Left colon (tissue), 2 donors: ENCODE data around the gene AFAP1. TPM values are rescaled to one million over a fixed set of nuclear protein-coding genes. Genes with fewer than 3 reads are reported as not detected.
A peak's percentile ranks its signal among the peaks of the same experiment; 100 is the strongest.

ENCODE experiments used
- ATAC-seq: fragments of 200-7000 bp; cut with Tn5 transposase; one replicate; pipeline ENCODE4 v1.9.1; 2020; ENCODE audit warnings: mild to moderate bottlenecking, moderate library complexity
- DNase-seq, 2 donors: peaks; one replicate each; pipeline ENCODE4 v3.0.0-alpha.2; 2020
- intact Hi-C, 2 donors: fragments of 100-400 bp; cut with DNase I in 1 of 2; cut with micrococcal nuclease in 1 of 2; formaldehyde crosslinking; loops; one replicate each; pipeline versions ENCODE4 v1.11.2 to v1.14.0; 2022; cut with DNase I, micrococcal nuclease
- total RNA-seq, 2 donors: library from RNA; stranded (reverse); fragmentation: NEBNext Ultra II Directional; extraction: Animal tissue kit (Norgen Biotek cat#: 25700); gene quantifications; one replicate each; pipeline ENCODE4 v1.2.1, GENCODE V29; 2021
- donor health status: DM: no; HTN: no; CAD: no.
- donor health status: DM: yes; HTN: yes; CAD: no.

Gene AFAP1
- total RNA-seq, 2 donors from 2014 or later = 41.2 to 46.2 TPM

DNA sequence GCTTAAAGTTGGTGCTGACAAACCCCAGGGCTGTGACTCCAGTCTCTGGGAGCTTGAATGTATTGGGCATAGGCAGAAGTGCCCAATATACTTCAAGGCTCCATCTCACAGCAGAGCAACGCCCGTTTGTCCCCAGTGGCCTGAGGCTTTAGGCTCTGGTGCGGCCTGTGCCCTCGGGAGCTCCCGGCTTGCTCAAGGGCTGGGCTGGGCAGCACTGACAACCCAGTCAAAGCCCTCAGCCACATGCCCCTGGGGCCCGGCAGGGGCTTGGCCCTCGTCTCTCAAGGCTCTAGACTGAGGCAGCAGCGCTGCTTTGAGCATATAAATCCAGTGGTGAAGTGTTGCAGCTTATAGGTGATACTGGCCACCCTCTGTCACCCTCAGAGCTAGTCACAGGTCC lies 203.7 kb downstream of the AFAP1 start:
- DNase-seq (no peak), ATAC-seq (no peak)
- intact Hi-C loops = no loop called here

DNA sequence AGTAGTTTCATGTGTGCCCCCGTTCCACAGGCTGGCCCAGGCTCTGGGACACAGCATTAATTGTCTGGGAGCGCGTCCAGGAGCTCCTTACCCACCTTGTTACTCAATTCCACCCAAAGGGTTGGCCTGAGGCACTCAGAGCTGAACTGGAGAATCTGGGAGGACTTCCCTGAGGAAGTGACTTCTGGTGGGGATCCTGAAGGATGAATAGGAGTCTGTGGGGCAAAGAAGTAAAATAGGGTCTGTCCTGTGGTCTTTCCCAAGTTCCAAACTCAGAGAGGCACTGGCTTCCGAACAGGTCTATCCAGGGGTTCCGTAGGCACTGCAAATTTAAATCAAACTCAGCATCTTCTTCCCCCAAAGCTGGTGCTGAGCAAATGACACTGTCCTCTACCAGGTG lies 204.3 kb downstream of the AFAP1 start:
- intact Hi-C loops = no loop called here
- no peak for ATAC-seq
- DNase-seq = no peak

DNA sequence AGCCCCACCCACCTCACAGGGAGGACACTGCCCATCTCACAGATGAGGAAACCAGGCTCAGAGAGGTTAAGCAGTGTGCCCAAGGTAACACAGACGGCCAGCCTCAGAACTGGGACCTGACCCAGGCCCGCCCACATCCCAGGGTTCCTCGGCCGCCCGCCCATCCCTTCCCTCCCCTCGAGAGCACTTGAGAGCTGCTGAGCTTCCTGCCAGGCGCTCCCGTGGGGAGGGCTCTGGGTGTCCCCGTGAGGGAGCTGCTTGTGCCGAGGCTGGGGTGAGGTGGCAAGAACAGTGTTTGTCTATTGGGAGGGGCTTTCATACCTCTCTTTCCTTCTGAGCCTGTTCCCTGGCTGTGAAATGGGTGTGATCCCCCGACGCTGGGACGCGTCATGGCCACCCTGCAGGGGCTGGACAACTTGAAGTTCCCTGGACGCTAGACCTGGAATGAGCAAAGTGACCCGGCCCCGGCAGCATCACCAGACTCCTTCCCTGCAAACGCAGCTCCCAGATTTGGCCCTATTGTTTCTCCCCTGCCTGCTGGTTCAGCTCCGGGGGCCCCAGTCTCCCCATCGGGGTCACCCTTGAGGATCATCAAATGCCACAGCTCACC lies 204.9 kb downstream of the AFAP1 start:
- ATAC-seq (peak; percentile 38), DNase-seq (no peak)
- intact Hi-C loops = no loop called here

DNA sequence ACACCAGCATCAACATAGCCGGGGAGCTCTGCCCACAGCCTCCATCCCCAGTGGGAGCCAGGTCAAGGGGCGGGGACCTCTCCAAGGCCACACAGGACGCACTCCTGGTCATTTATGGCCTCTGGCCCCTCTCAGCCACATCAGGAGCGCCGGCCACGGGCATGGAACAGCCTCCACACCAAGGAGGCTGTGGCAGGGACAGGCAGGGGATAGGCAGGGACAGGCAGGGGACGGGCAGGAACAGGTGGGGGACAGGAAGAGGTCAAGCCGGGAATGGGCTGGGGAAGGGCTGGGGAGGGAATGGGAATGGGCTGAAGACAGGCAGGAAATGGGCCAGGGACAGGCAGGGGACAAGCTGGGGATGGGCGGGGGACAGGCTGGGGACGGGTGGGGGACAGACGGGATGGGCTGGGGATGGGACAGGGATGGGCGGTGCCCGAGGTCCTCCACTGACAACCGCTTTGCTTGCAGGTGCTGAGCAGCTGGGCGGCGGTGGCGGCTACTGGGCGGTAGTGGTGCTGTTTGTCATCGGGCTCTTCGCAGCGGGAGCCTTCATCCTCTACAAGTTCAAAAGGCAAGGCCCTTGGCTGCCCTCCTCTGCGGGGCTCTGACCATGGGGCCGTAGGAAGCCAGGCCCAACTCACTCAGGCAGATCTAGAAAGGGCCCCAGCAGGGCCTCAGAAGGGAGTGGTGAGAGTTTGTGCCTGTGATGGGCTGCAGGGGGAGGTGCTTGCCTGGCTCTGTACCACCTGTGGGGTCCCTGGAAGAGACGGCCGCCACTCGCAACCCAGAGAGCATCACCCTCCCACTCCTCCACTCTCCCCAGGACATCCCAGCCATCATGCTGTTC lies 205.6 kb downstream of the AFAP1 start:
- intact Hi-C loops = no loop called here
- ATAC-seq = no peak
- DNase-seq = no peak

DNA sequence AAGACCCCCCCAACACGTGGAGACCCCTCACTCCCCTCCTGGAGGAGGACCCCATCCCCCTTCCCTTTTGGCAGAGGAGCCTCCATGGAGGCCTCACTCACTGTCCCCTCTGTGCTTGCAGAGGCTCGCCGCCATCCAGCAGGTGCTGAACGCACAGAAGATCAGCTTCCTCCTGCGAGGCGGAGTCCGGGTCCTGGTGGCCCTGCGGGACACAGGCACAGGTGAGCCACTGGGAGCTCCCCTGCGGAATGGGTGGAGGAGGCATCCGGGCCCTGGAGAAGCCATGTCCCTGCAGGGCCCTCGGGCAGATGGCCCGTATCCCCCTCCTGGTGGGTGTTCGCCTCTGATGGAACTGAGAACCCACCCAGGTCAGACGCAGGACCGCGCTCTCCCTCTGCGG lies 206.5 kb downstream of the AFAP1 start:
- ATAC-seq (no peak), DNase-seq (no peak)
- intact Hi-C loops = no loop called here

DNA sequence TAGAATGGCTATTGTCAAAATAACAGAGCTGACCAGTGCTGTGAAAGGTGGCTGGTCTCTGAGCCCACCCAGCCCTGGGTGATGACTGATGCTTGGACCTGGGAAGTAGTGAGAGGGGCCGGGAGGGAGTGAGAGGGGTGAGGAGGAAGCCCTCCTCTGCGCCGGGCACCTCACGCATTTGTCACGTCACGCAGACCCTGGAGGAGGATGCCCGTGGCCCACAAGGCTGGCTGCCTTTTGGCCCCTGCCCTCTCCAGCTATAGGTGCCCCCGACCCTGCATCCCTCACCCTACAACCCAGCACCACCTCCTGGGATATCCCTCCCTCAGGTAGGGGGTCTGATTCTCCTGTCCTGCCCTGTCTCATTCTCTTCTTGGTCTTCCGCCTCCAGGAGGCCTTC lies 207.4 kb downstream of the AFAP1 start:
- no peak for DNase-seq
- intact Hi-C loops = no loop called here
- no peak for ATAC-seq

DNA sequence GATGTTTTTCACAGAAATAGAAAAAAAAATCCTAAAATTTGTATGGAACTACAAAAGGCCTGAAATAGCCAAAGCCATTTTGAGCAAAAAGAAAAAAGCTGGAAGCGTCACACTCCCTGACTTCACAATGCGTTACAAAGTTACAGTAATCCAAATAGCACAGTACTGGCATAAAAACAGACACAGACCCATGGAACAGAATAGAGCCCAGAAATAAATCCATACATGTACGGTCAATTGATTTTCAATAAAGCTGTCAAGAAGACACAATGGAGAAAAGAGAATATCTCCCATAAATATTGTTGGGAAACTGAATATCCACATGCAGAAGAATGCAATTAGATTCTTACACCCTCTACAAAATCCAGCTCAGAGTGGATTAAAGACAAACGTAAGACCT lies 208.2 kb downstream of the AFAP1 start:
- DNase-seq (no peak), ATAC-seq (no peak)
- intact Hi-C loops = no loop called here

DNA sequence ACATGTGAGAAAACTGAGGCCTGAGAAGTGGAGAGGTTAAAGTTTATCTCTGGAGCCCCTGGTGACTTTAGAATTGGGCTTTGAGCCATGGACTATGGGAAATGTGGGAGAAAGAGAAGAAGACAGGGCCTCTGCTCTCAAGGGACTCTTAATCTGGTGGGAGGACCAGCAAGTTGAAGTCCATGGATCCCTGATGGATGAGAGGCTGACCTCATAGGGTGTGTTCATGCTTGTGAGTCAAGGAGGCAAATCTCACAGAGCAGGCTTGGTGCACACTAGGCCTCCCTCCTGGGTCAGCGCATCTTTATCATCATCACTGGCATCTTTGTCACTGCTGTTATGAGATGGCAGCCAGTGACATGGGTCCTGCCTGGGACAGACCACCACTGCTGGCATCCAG lies 211.9 kb downstream of the AFAP1 start:
- intact Hi-C loops = no loop called here
- no peak for ATAC-seq
- DNase-seq = no peak

DNA sequence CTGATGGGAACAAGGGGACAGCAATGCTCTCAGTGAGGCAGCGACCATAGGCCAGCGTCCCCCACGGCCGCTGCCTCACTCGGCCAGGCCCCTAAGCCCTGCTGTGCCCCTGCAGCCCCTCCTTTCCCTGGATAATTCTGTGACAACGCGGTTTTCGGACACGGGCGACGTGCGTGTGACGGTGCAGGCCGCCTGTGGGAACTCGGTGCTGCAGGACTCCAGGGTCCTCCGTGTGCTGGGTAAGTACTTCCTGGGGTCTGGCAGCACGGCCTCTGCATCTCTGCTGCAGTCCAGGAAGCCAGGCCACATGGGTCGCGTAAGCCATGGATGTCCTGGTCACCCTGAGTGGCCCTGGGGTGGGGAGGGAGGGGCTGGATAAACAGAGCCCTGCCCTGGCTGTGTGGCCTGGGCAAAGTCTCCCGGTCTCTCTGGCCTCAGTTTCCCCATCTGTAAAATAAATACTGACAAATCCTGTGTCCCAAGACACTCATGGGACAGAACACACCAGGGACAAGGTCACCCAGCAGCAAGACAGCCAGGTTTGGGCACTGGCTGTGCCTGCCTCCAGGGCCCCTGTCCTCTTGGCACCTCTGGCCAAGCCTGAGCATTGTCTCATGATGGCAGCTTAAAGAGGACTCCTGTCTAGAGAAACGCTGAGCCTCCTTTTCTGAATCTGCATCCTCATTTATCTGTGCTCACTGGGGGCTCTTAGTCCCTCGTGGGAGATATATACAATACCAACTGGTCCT lies 212.8 kb downstream of the AFAP1 start:
- intact Hi-C loops = no loop called here
- no peak for ATAC-seq

DNA sequence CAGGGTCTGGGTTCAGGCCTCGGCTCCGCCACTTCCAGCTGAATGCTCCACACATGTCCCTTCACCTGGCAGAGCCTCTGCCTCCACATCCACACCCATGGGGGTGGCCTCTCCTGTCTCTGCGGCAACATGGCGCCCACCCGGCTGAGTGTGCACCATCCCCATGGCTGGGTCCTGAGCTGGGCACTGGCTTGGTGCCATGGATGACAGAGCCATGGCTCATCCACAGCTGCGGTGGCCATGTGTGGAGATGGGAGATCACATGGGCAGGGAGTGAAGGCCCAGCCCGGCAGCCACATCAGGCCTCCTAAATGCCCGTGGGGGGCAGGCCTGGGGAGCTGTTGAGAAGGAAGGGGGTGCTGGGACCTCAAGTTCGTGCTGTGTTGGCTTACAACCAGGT lies 213.7 kb downstream of the AFAP1 start:
- no peak for DNase-seq
- ATAC-seq = no peak
- intact Hi-C loops = no loop called here

More for the DNA sequence above, 212.8 kb downstream of the AFAP1 start:
- DNase-seq = no peak

DNA sequence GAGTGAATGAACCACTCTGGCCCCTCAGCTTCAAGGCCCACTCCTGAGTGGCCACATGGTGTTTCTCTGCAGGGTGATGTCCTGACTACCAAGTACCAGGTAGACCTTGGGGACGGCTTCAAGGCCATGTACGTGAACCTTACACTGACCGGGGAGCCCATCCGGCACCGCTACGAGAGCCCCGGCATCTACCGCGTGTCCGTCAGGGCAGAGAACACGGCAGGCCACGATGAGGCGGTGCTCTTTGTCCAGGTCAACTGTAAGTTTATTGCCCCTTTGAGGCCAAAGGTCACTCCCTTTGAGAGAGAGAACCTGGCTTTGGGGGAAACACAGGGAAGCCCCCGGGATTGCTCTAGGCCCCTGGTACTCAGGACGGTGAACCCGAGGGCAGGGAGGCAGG lies 216.0 kb downstream of the AFAP1 start:
- intact Hi-C loops = no loop called here
- ATAC-seq (no peak), DNase-seq (no peak)

DNA sequence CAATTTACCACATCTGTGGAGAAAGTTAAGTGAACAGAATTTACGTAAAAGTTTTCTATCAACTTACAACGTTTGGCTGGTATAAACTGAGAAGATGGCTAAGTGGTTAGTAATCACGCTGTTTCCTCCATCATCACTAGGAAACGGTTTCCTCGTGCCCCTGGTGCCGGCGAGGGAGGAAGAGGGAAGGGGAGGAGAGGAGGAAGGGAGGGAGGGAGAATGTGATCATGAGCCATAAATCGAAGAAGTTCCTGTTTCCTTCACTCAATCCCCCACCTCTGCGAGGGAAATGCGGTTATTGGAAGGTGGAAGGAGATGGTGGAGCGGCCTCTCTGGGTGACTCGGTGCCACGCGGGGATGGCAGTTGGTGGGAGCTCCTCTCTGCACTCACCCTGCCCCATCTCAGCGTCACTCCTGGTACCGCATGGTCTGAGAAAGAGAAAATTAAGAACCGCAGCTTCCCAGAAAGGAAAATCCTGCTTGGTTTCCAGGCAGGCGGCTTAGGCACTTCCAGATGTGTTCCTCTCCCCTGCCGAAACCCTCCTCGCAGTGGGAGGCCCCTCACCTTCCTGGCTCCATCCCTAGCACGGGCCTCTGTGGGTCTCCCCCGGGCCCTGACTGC lies 216.8 kb downstream of the AFAP1 start:
- intact Hi-C loops = no loop called here
- ATAC-seq (no peak), DNase-seq (no peak)

DNA sequence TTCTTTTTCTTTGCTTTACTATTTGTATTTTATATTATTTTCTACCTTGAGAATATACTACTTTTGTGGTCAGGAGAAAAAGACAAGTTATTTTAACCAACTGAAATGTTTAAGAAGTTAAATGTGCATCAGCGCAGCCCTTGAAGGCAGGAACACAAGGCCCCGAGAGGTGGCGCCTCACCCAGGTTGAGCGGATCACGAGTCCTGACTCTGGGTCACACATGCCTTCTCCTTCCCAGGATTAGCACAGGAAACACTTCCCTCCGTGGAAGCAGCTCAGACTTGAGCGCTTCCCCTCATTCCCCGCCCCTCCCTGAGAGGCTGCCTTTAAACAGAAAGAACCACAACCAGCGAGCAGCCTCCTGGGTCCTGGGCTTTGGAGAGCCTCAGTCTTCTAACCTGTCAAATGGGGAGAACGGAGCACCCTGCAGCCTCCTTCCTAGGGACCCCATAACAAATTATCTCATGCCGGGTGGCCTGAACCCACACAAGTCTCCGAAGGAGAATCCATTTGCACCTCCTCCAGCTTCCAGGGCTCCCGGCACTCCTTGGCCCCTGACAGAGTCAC lies 217.6 kb downstream of the AFAP1 start:
- intact Hi-C loops = no loop called here
- ATAC-seq = no peak
- DNase-seq = no peak

DNA sequence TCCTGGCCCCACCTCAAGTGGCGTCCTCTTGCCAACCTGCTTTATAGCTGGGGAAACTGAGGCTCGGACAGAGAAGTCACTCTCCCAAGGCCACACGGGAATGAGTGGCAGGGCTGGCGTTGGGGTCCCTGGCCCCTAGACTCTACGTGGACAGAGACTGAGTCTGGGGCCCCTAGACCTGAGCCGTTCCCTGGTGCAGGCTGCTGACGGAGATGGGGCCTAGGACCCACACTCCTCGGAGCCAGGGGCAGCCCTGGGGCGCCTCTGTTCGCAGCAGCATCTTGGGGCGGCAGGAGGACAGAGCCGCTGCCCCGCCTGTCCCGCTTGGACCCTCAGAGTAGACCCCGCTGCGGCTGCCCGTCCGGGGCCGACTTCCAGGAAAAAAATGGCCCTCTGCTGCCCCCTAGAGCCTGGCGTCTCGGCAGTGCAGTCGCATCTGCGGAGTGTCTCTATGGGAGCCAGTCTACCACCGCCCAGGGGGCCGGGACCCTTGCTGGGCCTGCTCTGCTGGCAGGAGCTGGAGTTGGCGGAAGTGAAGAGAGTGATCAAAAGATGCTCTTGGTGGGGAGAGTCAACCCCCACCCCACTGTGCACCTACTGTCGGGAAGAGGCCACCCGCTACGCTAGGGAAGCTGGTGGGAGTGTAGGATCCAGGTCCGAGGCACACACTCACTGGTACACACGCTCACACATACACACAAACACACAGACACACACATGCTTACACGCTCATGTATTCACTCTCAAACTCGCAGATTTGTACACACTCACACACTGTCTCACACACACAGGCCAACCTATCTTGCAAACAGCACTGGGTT lies 220.1 kb downstream of the AFAP1 start:
- ATAC-seq = peak; percentile 55
- intact Hi-C loops = loop anchor here in 1 of 2 donors (10.0 kb wide), 1 partner anchor 525 kb away; the partner anchor contains the start of gene SORCS2
- peak in 1 of 2 donors; percentile 65 for DNase-seq

DNA sequence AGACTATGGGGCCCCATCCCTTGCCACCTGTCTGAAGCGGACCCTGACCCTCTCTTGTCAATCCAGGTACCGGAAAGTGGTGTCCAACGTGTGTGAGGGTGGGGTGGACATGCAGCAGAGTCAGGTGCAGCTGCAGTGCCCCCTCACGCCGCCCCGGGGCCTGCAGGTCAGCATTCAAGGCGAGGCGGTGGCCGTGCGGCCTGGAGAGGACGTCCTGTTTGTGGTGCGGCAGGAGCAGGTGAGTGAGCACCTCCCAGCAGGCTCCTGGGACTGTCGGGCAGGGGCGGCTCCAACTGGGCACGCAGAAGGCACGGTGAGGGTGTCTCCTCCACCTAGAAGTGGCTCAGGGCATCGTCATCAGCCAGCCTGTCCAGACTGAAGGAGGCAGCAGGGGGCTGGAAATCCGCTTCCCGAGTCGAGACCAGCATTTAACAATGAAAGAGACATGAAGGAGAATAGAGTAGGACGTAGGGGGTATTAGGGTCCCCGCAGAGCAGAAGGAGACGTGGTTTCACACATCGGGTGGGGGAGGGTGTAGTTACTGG lies 221.6 kb downstream of the AFAP1 start:
- no peak for ATAC-seq
- intact Hi-C loops = loop anchor here in 1 of 2 donors (10.0 kb wide), 1 partner anchor 523 kb away; the partner anchor contains the start of gene SORCS2
- DNase-seq = no peak

DNA sequence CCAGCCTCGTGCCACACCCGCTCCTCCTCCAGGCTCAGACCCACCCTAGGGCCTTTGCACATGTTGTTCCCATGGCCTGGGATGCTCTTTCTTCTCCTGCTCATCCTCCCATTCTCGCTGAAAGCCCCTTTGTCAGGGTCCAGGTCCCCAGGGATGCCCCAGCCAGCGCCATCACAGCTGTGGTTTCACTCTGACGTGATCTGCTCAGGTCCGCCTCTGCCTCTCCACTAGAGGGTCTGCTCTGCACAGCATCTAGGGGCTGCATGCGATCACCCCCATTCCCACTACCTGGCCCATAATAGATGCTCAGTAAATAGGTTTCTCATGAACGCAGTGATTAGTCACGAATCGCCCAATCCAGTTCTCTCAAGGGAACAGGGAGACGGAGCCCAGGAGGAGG lies 222.5 kb downstream of the AFAP1 start:
- no peak for ATAC-seq
- DNase-seq = no peak
- intact Hi-C loops = loop anchor here in 1 of 2 donors (10.0 kb wide), 1 partner anchor 522 kb away; the partner anchor contains the start of gene SORCS2

DNA sequence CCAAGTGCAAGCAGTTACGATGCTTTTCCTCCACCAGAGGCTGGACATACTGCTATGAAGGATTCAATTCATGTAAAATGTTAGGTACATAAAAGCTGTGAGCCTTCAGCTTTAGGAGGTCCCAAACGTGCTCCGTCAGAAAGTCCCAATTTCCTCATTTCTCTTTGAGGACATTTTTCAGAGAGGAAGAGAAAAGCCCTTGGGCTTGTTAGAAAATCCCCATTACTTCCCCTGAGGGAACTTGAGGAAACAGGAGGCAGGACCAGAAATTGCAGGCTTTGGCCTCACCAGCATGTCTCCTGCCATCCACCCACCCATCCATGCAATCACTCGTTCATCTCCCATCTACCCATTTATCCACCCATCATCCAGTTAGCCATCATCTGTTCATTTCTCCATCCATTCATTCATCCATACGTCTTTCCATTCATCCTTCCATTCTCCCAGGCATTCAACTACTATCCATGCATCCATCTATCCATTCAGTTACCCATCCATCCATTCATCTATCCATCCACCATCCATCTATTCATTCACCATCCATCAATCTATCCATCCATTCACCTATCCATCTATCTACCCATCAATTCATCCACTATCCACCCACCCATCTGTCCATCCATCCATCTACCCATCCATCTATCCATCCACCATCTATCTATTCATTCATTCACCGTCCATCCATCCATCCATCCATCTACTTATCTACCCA lies 223.5 kb downstream of the AFAP1 start:
- DNase-seq = no peak
- intact Hi-C loops = loop anchor here in 1 of 2 donors (10.0 kb wide), 1 partner anchor 521 kb away; the partner anchor contains the start of gene SORCS2
- ATAC-seq = no peak
